ENCODE results near the gene CACNA2D1. TPM values are rescaled to one million over a fixed set of nuclear protein-coding genes. Genes with fewer than 3 reads are reported as not detected.

Gene CACNA2D1
- total and polyA plus RNA-seq, 8 donors, result 10.7 to 20.8 (median 16.6) TPM

- Histone ChIP-seq H3K9me3 (no peaks in the 10 kb centered on the region), H3K27ac (no peak overlapping the region), H3K36me3 (no peaks in the 10 kb centered on the region), H3K27me3 (no peaks in the 10 kb centered on the region), H3K4me1 (no peaks in the 10 kb centered on the region), H3K4me3 (no peak overlapping the region)
- DNase-seq (no peak), ATAC-seq (no peak)
- no peak for TF ChIP-seq CTCF (IDR thresholded peaks at IDR 0.05)
- intact Hi-C loops (cut with DNase I), result no loop called here
Observed at GRCh38 chr7:82078807-82079206, 364.8 kb downstream of the CACNA2D1 start.

DNA sequence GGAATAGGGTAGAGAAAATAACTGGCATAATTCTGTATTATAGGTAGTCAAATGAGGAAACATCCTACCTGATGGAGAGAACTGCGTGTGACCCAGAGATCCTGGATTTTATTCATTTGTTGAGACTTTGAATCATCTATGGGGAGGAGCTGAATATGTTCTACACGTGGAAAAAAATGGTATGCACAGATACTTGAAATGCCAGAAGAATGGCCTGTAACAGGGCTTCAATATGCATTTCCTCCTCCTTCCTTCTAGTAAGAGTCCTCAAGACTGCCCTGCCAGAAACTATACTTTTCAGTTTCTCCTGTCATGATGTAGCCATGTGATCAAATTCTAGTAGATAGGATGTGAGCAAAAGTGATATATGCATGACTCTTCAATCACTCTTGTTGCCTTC lies 372.1 kb downstream of the CACNA2D1 start:
- Histone ChIP-seq H3K4me3 (no peak overlapping the region), H3K27ac (no peak overlapping the region), H3K9me3 (no peaks in the 10 kb centered on the region), H3K27me3 (no peaks in the 10 kb centered on the region), H3K4me1 (no peaks in the 10 kb centered on the region), H3K36me3 (no peaks in the 10 kb centered on the region)
- TF ChIP-seq CTCF (IDR thresholded peaks at IDR 0.05), result no peak
- DNase-seq (no peak), ATAC-seq (no peak)
- intact Hi-C loops (cut with DNase I), result no loop called here

DNA sequence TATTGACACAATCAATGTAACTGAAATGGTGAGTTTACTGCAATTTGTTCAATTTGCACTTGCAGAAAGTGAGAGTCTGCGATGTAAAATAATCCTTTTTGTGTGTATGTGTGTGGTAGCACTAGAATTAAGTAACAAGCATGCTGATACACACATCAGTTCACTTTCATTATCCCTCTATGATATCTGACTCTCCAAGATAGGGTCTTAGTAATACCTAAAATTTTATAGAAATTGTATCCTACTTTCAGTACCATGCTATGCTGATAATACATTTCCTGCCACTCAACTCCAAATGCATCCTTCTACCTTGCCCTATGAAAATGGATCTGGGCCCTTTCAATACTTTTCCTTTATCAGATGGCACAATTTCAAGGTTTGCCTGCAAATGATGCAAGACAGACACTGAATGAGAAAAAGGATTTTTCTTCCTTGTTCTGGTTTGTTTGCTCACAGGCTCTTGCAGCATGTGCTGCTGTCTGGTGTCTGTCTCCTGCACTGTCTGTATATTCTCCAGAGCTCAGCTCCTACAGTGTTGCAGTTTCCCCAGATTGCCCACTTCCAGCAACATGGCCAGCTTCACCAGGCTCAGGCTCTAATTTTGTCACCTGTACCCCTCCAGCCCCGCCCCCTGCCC lies 375.8 kb downstream of the CACNA2D1 start:
- no peak for ATAC-seq
- no peaks in the 10 kb centered on the region for H3K36me3 ChIP-seq
- no peaks in the 10 kb centered on the region for H3K4me1 ChIP-seq
- H3K4me3 ChIP-seq, result no peak overlapping the region
- intact Hi-C loops (cut with DNase I), result no loop called here
- H3K27ac ChIP-seq, result no peak overlapping the region
- no peaks in the 10 kb centered on the region for H3K9me3 ChIP-seq
- TF ChIP-seq CTCF (IDR thresholded peaks at IDR 0.05), result no peak
- peak in 1 of 4 donors; percentile 17 for DNase-seq
- H3K27me3 ChIP-seq, result no peaks in the 10 kb centered on the region

DNA sequence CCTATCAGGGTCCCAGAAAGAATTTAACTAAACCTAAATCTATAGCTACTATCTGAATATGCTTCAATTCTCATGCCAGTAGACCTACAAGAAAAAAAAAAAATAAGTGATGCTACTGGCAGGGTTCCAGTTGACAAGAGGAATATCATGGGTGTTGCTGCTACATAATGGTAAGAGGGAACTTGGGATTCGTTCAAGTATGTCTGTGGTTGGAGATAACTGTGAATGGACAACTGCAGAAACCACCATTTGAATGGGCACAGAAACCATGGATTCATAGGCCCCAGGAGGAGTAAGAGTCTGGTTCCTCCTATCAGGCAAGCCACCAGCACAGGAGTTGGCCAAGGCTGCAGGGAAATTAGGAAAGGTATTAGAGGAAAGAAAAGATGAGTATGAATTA lies 386.1 kb downstream of the CACNA2D1 start:
- H3K9me3 ChIP-seq, result no peaks in the 10 kb centered on the region
- no peak for ATAC-seq
- H3K27me3 ChIP-seq, result no peaks in the 10 kb centered on the region
- H3K4me3 ChIP-seq, result no peak overlapping the region
- H3K27ac ChIP-seq, result no peak overlapping the region
- no peak for TF ChIP-seq CTCF (IDR thresholded peaks at IDR 0.05)
- no peak for DNase-seq
- no peaks in the 10 kb centered on the region for H3K4me1 ChIP-seq
- H3K36me3 ChIP-seq, result no peaks in the 10 kb centered on the region
- intact Hi-C loops (cut with DNase I), result no loop called here

GRCh38 chr7:82056282-82056681 lies 387.3 kb downstream of the CACNA2D1 start:
- intact Hi-C loops (cut with DNase I), result no loop called here
- no peak for DNase-seq

More at GRCh38 chr7:82056282-82056681, 387.3 kb downstream of the CACNA2D1 start:
- no peak for ATAC-seq
- Histone ChIP-seq H3K9me3 (no peaks in the 10 kb centered on the region), H3K27me3 (no peaks in the 10 kb centered on the region), H3K4me1 (no peaks in the 10 kb centered on the region), H3K4me3 (no peak overlapping the region), H3K27ac (no peak overlapping the region), H3K36me3 (no peaks in the 10 kb centered on the region)
- no peak for TF ChIP-seq CTCF (IDR thresholded peaks at IDR 0.05)
